WI38 (cell line): ENCODE results near the gene CRADD.
"Not testable (repeated sequence)": the region's sequence is repeated elsewhere in the genome, so short reads cannot be mapped to it uniquely, and the experiment has no call there.

Experiments
- H3K4me3 ChIP-seq: 2 replicates; pipeline ENCODE4 v1.5.1; 2011; ENCODE audit warnings: low read depth, mild to moderate bottlenecking, control low read depth, low read length
- TF ChIP-seq, protein P1 (sequence below): IDR thresholded peaks from 2 replicates; pipeline ENCODE4 v1.5.1; 2012; ENCODE audit warnings: low read depth, mild to moderate bottlenecking, control low read depth, low read length

CRADD gene

DNA sequence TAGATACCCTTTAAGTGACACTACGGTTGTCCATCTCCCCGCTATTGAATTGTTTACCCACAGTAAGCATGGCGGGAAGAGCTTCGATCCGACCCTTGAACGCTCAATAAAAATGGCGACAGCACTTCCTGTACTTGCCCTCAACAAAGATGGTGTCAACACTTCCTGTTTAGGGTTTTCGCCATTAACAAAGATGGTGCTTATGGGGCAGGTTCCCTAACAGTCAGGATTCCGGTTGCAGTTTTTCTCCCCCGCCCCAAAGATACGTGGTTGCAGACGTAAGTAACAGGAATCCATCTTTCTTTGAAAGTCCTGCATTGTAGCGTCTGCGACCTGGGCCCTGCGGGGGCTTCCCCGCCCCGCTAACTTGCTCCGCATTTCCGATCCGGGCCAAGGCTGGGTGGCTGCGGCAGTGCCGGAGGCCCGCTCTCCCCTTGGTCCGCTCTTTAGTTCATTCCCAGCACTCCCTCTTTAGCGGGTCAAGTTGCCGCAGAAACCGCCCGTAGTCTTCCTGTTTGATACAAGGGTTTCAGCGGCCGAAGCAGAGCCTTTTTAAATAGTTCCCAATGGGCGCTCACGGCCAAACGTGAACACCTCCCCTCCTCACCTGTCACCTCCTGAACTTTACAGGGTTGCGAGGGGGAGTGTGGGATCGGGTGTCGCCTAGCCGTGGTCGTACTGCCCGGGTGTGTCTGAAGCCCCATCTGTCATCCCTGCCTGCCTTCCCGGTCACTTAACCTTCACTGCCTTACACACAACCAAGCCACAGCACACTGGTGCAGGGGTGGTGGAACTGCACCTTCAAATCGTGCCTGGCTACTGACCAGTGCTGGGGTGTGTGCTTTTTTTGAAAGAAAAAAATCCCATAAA lies at the start of gene CRADD:
Gene CRADD, plus strand, starts transcription at position 181 of the 870 bp plus-strand sequence.
- TF ChIP-seq, protein P1, sequence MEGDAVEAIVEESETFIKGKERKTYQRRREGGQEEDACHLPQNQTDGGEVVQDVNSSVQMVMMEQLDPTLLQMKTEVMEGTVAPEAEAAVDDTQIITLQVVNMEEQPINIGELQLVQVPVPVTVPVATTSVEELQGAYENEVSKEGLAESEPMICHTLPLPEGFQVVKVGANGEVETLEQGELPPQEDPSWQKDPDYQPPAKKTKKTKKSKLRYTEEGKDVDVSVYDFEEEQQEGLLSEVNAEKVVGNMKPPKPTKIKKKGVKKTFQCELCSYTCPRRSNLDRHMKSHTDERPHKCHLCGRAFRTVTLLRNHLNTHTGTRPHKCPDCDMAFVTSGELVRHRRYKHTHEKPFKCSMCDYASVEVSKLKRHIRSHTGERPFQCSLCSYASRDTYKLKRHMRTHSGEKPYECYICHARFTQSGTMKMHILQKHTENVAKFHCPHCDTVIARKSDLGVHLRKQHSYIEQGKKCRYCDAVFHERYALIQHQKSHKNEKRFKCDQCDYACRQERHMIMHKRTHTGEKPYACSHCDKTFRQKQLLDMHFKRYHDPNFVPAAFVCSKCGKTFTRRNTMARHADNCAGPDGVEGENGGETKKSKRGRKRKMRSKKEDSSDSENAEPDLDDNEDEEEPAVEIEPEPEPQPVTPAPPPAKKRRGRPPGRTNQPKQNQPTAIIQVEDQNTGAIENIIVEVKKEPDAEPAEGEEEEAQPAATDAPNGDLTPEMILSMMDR = no peak
- H3K4me3 ChIP-seq = peak within 1 kb of the TSS; percentile 72

DNA sequence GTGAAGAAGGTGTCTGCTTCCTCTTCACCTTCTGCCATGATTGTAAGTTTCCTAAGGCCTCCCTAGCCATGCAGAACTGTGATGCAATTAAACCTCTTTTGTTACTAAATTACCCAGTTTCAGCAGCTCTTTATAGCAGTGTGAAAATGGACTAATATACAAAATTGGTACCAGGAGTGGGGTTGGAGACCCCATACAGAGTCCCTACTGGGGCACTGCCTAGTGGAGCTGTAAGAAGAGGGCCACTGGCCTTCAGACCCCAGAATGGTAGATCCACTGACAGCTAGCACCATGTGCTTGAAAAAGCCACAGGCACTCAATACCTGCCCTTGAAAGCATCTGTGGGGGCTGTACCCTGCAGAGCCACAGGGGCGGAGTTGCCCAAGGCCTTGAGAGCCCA lies 44.8 kb upstream of the CRADD start:
- TF ChIP-seq, protein P1 = no peak
- no peak overlapping the region for H3K4me3 ChIP-seq

DNA sequence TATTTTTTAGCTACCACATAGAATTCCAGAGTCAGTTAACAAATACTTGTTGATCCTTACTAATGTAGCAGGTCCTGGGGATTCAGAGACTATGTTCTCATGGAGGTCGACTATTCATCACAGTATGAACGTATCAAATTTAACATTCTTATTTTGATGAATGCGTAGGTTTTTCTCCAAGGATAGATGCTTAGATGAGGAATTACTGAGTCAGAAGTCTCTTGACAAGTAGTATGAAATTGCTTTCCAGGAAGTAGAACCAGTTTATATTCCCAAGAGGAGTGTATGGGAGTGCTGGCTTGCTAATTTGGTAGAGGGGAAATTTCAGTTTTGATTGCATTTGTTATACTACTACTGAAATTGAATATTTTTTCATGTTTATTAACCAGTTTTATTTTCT lies 42.8 kb upstream of the CRADD start:
- TF ChIP-seq, protein P1 = no peak
- no peak overlapping the region for H3K4me3 ChIP-seq

DNA sequence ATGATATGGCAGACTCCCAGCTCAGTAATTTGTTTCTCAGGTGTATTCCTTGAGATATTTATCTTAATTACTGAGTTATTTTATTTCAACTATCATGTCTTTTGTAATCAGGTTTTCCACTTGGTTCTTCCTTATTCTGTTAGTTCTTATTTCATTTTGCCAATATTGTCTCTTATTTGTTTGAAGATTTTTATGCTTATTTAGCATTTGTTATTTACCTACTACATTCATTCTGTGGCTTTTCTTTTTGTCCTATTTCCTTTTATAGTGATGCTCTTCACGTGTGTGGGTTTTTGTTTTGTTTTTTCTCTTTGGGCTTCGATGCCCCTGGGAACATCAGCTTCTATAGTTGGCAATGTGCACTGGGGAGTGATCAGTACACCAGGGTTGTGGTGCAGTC lies 40.5 kb upstream of the CRADD start:
- no peak overlapping the region for H3K4me3 ChIP-seq
- TF ChIP-seq, protein P1 = no peak

DNA sequence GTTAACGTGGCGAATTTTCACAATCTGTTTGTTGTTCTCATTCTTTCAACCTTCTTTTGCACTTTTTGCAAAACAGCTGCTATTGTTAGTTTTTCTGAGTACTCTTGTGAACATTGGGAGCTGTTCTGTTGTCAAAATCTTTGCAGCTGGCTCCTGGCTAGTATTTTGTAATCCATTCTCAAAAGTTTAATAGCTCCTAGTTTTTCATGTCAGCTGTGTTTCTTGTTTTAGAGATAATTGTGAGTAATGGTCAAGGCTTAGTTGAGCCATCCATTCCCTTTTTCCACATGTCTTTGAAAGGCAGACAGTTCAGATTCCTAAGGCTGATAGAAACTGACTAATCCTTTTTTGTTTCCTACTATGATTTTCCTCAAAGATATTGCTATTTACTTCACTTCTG lies 39.1 kb upstream of the CRADD start:
- H3K4me3 ChIP-seq = no peak overlapping the region
- TF ChIP-seq, protein P1 = no peak

DNA sequence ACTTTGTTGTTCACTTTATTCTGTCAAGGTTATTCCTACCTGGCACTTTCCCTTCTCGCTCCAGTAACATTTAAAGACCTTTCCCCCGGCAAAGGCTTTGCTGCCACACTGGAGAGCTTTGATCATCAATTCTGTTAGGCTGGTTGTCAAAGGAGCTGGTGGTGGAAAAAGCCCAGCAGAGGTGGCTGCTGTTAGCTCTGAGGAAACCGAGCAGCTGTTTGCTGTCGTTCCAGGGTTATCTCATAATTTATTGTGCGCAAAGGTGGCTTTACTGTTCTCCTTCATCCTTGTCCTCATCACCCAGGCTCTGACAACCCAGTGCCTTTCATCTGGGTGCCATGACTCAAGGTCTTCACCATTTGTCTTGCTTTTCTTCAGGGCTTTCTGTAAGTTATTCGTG lies 38.2 kb upstream of the CRADD start:
- TF ChIP-seq, protein P1 = no peak
- H3K4me3 ChIP-seq = no peak overlapping the region

DNA sequence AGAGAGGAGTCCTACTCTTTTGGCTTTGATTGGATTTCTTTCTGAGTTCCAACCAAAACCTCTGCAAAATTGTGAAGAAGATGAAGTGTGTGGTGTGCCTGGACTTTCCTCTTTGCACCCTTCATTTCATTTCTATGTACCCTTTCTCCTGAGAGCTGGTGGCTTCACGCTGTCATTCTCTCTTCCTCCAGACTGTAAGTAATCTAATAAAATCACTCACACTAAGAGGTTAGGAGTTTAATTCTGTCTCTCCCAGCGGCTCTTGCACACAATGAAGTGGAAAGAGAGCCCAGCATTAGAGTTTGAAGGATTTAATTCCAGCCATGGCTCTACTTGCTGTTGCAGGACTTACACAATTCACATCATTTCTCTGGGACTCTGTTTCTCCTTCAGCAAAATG lies 37.8 kb upstream of the CRADD start:
- TF ChIP-seq, protein P1 = no peak

DNA sequence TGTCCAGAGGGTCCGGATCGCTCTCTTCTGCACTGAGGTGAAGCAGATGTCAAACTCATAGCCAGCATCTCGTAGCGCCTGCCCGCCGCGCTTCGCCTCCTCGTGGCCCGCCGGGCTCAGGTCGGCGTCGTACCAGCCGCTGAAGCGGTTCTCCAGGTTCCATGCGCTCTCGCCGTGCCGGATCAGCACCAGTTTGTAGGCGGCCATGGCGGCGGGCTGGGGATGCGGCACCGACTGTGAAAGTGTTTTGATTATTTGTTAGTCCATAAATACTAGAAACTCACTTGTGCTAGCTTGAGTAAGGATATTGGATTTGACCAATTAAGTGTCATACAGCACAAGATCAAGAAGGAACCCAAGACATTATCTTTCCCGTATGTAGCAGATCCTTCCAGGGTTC lies 35.8 kb upstream of the CRADD start:
- H3K4me3 ChIP-seq = not testable (repeated sequence)

More for the DNA sequence above, 37.8 kb upstream of the CRADD start:
- H3K4me3 ChIP-seq = no peak overlapping the region
